ENCODE data around the gene KDF1. TPM values are rescaled to one million over a fixed set of nuclear protein-coding genes. Genes with fewer than 3 reads are reported as not detected.

Gene KDF1
- total RNA-seq, 1 experiment from 2014 or later = not detected

- no peak for DNase-seq
- peaks cover 60% of the 10 kb centered on the region for H3K36me3 ChIP-seq
Observed at GRCh38 chr1:26946270-26946669, 14.0 kb downstream of the KDF1 start.

GRCh38 chr1:26945728-26946127 is 14.5 kb downstream of the KDF1 start:
- no peak overlapping the region for H3K4me3 ChIP-seq
- no peak for DNase-seq
- H3K36me3 ChIP-seq = peaks cover 62% of the 10 kb centered on the region
- no peaks in the 10 kb centered on the region for H3K9me3 ChIP-seq
- H3K27me3 ChIP-seq = no peaks in the 10 kb centered on the region

More at GRCh38 chr1:26946270-26946669, 14.0 kb downstream of the KDF1 start:
- H3K27me3 ChIP-seq = no peaks in the 10 kb centered on the region
- no peaks in the 10 kb centered on the region for H3K9me3 ChIP-seq
- H3K4me3 ChIP-seq = no peak overlapping the region

GRCh38 chr1:26945138-26945537 is 15.1 kb downstream of the KDF1 start:
- Histone ChIP-seq H3K9me3 (no peaks in the 10 kb centered on the region), H3K4me3 (no peak overlapping the region), H3K27me3 (no peaks in the 10 kb centered on the region), H3K36me3 (peaks cover 62% of the 10 kb centered on the region)
- no peak for DNase-seq

GRCh38 chr1:26942656-26943055 is 17.6 kb downstream of the KDF1 start:
- Histone ChIP-seq H3K36me3 (peaks cover 75% of the 10 kb centered on the region), H3K9me3 (no peaks in the 10 kb centered on the region), H3K4me3 (no peak overlapping the region), H3K27me3 (no peaks in the 10 kb centered on the region)
- DNase-seq = no peak

GRCh38 chr1:26941311-26941710 is 19.0 kb downstream of the KDF1 start:
- H3K4me3 ChIP-seq = no peak overlapping the region
- peaks cover 76% of the 10 kb centered on the region for H3K36me3 ChIP-seq
- no peaks in the 10 kb centered on the region for H3K27me3 ChIP-seq
- H3K9me3 ChIP-seq = no peaks in the 10 kb centered on the region
- no peak for DNase-seq

GRCh38 chr1:26938659-26939025 is 21.6 kb downstream of the KDF1 start:
- DNase-seq = no peak

GRCh38 chr1:26938004-26938658 is 22.1 kb downstream of the KDF1 start:
- no peak for DNase-seq
- Histone ChIP-seq H3K4me3 (no peak overlapping the region), H3K36me3 (peaks cover 65% of the 10 kb centered on the region), H3K27me3 (no peaks in the 10 kb centered on the region), H3K9me3 (no peaks in the 10 kb centered on the region)

More at GRCh38 chr1:26938659-26939025, 21.6 kb downstream of the KDF1 start:
- peaks cover 65% of the 10 kb centered on the region for H3K36me3 ChIP-seq
- H3K4me3 ChIP-seq = no peak overlapping the region
- H3K9me3 ChIP-seq = no peaks in the 10 kb centered on the region
- H3K27me3 ChIP-seq = no peaks in the 10 kb centered on the region

GRCh38 chr1:26936823-26937222 is 23.4 kb downstream of the KDF1 start:
- H3K27me3 ChIP-seq = no peaks in the 10 kb centered on the region
- no peaks in the 10 kb centered on the region for H3K9me3 ChIP-seq
- no peak for DNase-seq
- H3K36me3 ChIP-seq = peaks cover 63% of the 10 kb centered on the region
- H3K4me3 ChIP-seq = no peak overlapping the region

- Histone ChIP-seq H3K9me3 (no peaks in the 10 kb centered on the region), H3K36me3 (peaks cover 71% of the 10 kb centered on the region), H3K4me3 (no peak overlapping the region), H3K27me3 (no peaks in the 10 kb centered on the region)
- DNase-seq = no peak
Observed at GRCh38 chr1:26932531-26932930, 27.7 kb downstream of the KDF1 start.

GRCh38 chr1:26923711-26924110 is 36.6 kb downstream of the KDF1 start:
- peak; percentile 26 for DNase-seq
- Histone ChIP-seq H3K27me3 (no peaks in the 10 kb centered on the region), H3K4me3 (no peak overlapping the region), H3K36me3 (peaks cover 62% of the 10 kb centered on the region), H3K9me3 (no peaks in the 10 kb centered on the region)

GRCh38 chr1:26922901-26923300 is 37.4 kb downstream of the KDF1 start:
- Histone ChIP-seq H3K9me3 (no peaks in the 10 kb centered on the region), H3K27me3 (no peaks in the 10 kb centered on the region), H3K36me3 (peaks cover 54% of the 10 kb centered on the region), H3K4me3 (peak overlapping the region; percentile 95)
- no peak for DNase-seq

- H3K9me3 ChIP-seq = no peaks in the 10 kb centered on the region
- H3K36me3 ChIP-seq = peaks cover 49% of the 10 kb centered on the region
- no peak for DNase-seq
- H3K27me3 ChIP-seq = no peaks in the 10 kb centered on the region
- H3K4me3 ChIP-seq = peak overlapping the region; percentile 95
Observed at GRCh38 chr1:26922431-26922729, 37.9 kb downstream of the KDF1 start.

GRCh38 chr1:26921540-26922430 is 38.5 kb downstream of the KDF1 start, which contains the start of gene NUDC:
TSS of gene NUDC (plus strand) at chr1:26921743. CDS start at chr1:26921849, 106 bp downstream.
- H3K9me3 ChIP-seq = no peaks in the 10 kb centered on the region
- no peaks in the 10 kb centered on the region for H3K27me3 ChIP-seq
- peaks cover 45% of the 10 kb centered on the region for H3K36me3 ChIP-seq
- peak within 1 kb of the TSS; percentile 95 for H3K4me3 ChIP-seq
- peak; percentile 97 for DNase-seq

GRCh38 chr1:26921126-26921539 is 39.1 kb downstream of the KDF1 start:
- no peak for DNase-seq
- Histone ChIP-seq H3K27me3 (no peaks in the 10 kb centered on the region), H3K4me3 (peak overlapping the region; percentile 95), H3K9me3 (no peaks in the 10 kb centered on the region), H3K36me3 (peaks cover 39% of the 10 kb centered on the region)

GRCh38 chr1:26915204-26915842 is 44.9 kb downstream of the KDF1 start:
- Histone ChIP-seq H3K36me3 (no peaks in the 10 kb centered on the region), H3K9me3 (no peaks in the 10 kb centered on the region), H3K27me3 (no peaks in the 10 kb centered on the region), H3K4me3 (no peak overlapping the region)
- peak; percentile 14 for DNase-seq

- no peak for DNase-seq
- Histone ChIP-seq H3K36me3 (no peaks in the 10 kb centered on the region), H3K4me3 (no peak within 1 kb of the TSS), H3K9me3 (no peaks in the 10 kb centered on the region), H3K27me3 (no peaks in the 10 kb centered on the region)
Observed at GRCh38 chr1:26913754-26914619, 46.3 kb downstream of the KDF1 start, which contains the start of gene NR0B2. TSS of gene NR0B2 (minus strand) at chr1:26913975. CDS start at chr1:26913940, 35 bp downstream.
